KOPT-K1 (cell line): ENCODE results near the gene SULT2B1.
"Not testable (repeated sequence)": the region's sequence is repeated elsewhere in the genome, so short reads cannot be mapped to it uniquely, and the experiment has no call there.

Source experiments
- H3K27ac ChIP-seq: fragments of 200-600 bp; sonication (generic); 2 replicates; pipeline ENCODE4 v1.5.1; 2016; ENCODE audit warnings: antibody characterized with exemption, mild to moderate bottlenecking, low read depth, low read length; ENCODE audit not compliant: poor library complexity, severe bottlenecking
- H3K36me3 ChIP-seq: fragments of 200-600 bp; sonication (generic); 2 replicates; pipeline ENCODE4 v1.5.1; 2017; ENCODE audit warnings: antibody characterized with exemption, mild to moderate bottlenecking, low read length, moderate library complexity; ENCODE audit not compliant: insufficient read depth
- H3K9me3 ChIP-seq: fragments of 200-600 bp; sonication (generic); 2 replicates; pipeline ENCODE4 v1.5.1; 2017; ENCODE audit warnings: antibody characterized with exemption, low read length, mild to moderate bottlenecking; ENCODE audit not compliant: insufficient read depth, poor library complexity, severe bottlenecking

Gene SULT2B1

GRCh38 chr19:48568345-48568886 lies 16.4 kb downstream of the SULT2B1 start:
- Histone ChIP-seq H3K27ac (no peak overlapping the region), H3K9me3 (no peaks in the 10 kb centered on the region), H3K36me3 (no peaks in the 10 kb centered on the region)

GRCh38 chr19:48569814-48570213 lies 17.8 kb downstream of the SULT2B1 start:
- Histone ChIP-seq H3K27ac (no peak overlapping the region), H3K9me3 (no peaks in the 10 kb centered on the region)

GRCh38 chr19:48571378-48572162 lies 19.6 kb downstream of the SULT2B1 start:
- no peak overlapping the region for H3K27ac ChIP-seq
- H3K36me3 ChIP-seq, result no peaks in the 10 kb centered on the region
- H3K9me3 ChIP-seq, result no peaks in the 10 kb centered on the region

More at GRCh38 chr19:48569814-48570213, 17.8 kb downstream of the SULT2B1 start:
- H3K36me3 ChIP-seq, result no peaks in the 10 kb centered on the region

GRCh38 chr19:48573163-48573505 lies 21.2 kb downstream of the SULT2B1 start:
- no peak overlapping the region for H3K27ac ChIP-seq
- no peaks in the 10 kb centered on the region for H3K9me3 ChIP-seq

GRCh38 chr19:48575931-48576622 lies 24.1 kb downstream of the SULT2B1 start:
- H3K36me3 ChIP-seq, result no peaks in the 10 kb centered on the region
- no peaks in the 10 kb centered on the region for H3K9me3 ChIP-seq
- no peak overlapping the region for H3K27ac ChIP-seq

More at GRCh38 chr19:48573163-48573505, 21.2 kb downstream of the SULT2B1 start:
- H3K36me3 ChIP-seq, result no peaks in the 10 kb centered on the region

GRCh38 chr19:48577908-48578307 lies 25.9 kb downstream of the SULT2B1 start:
- H3K36me3 ChIP-seq, H3K27ac ChIP-seq, H3K9me3 ChIP-seq: not testable (repeated sequence)

- no peak overlapping the region for H3K27ac ChIP-seq
- H3K36me3 ChIP-seq, result no peaks in the 10 kb centered on the region
- no peaks in the 10 kb centered on the region for H3K9me3 ChIP-seq
Measured at GRCh38 chr19:48578891-48579290, 26.9 kb downstream of the SULT2B1 start.

GRCh38 chr19:48582168-48582567 lies 30.2 kb downstream of the SULT2B1 start:
- Histone ChIP-seq H3K9me3 (no peaks in the 10 kb centered on the region), H3K27ac (no peak overlapping the region), H3K36me3 (no peaks in the 10 kb centered on the region)

- no peak overlapping the region for H3K27ac ChIP-seq
- no peaks in the 10 kb centered on the region for H3K36me3 ChIP-seq
- no peaks in the 10 kb centered on the region for H3K9me3 ChIP-seq
Measured at GRCh38 chr19:48587387-48587786, 35.4 kb downstream of the SULT2B1 start.

- Histone ChIP-seq H3K27ac (no peak overlapping the region), H3K9me3 (no peaks in the 10 kb centered on the region)
Measured at GRCh38 chr19:48588670-48589401, 36.9 kb downstream of the SULT2B1 start.

GRCh38 chr19:48591021-48591420 lies 39.0 kb downstream of the SULT2B1 start:
- Histone ChIP-seq H3K36me3 (no peaks in the 10 kb centered on the region), H3K27ac (no peak overlapping the region), H3K9me3 (no peaks in the 10 kb centered on the region)

More at GRCh38 chr19:48588670-48589401, 36.9 kb downstream of the SULT2B1 start:
- H3K36me3 ChIP-seq, result no peaks in the 10 kb centered on the region

GRCh38 chr19:48595171-48595570 lies 43.2 kb downstream of the SULT2B1 start:
- no peak overlapping the region for H3K27ac ChIP-seq
- H3K36me3 ChIP-seq, result no peaks in the 10 kb centered on the region
- no peaks in the 10 kb centered on the region for H3K9me3 ChIP-seq

- H3K9me3 ChIP-seq, result no peaks in the 10 kb centered on the region
- no peak overlapping the region for H3K27ac ChIP-seq
- no peaks in the 10 kb centered on the region for H3K36me3 ChIP-seq
Measured at GRCh38 chr19:48595833-48596232, 43.9 kb downstream of the SULT2B1 start.

GRCh38 chr19:48596237-48596636 lies 44.3 kb downstream of the SULT2B1 start:
- H3K9me3 ChIP-seq, result no peaks in the 10 kb centered on the region
- no peaks in the 10 kb centered on the region for H3K36me3 ChIP-seq
- H3K27ac ChIP-seq, result no peak overlapping the region
